Thoracic aorta (tissue), 2 donors: ENCODE data around the gene ASB1. TPM values are rescaled to one million over a fixed set of nuclear protein-coding genes. Genes with fewer than 3 reads are reported as not detected.

ENCODE experiments used
- ATAC-seq: fragments of 150-250 bp; one replicate; pipeline ENCODE4 v1.8.0; 2017; ENCODE audit warnings: low read depth; ENCODE audit not compliant: insufficient number of reproducible peaks, low FRiP score
- DNase-seq: peaks from one replicate; pipeline ENCODE4 v3.0.0-alpha.2; 2020; ENCODE audit warnings: low spot score
- H3K27ac ChIP-seq, 2 donors: fragments of 200-600 bp; sonication (generic); 1 replicate in 1 of 2; 2 replicates in 1 of 2; pipeline ENCODE4 v1.5.1; 2016; ENCODE audit warnings: mild to moderate bottlenecking in 2 of 2, moderate library complexity in 2 of 2
- H3K27me3 ChIP-seq: fragments of 200-600 bp; sonication (generic); replicated peaks from 2 replicates; pipeline ENCODE4 v1.6.0; 2016; ENCODE audit warnings: mild to moderate bottlenecking; ENCODE audit not compliant: insufficient read depth
- H3K36me3 ChIP-seq: fragments of 200-600 bp; sonication (generic); one replicate; pipeline ENCODE4 v1.5.1; 2016
- H3K4me1 ChIP-seq, 2 donors: fragments of 200-600 bp; sonication (generic); 1 replicate in 1 of 2; 2 replicates in 1 of 2; pipeline versions ENCODE4 v1.5.1 to v1.6.0; 2016; ENCODE audit warnings: low read depth in 2 of 2, mild to moderate bottlenecking in 1 of 2; ENCODE audit not compliant: control insufficient read depth in 1 of 2
- H3K4me3 ChIP-seq: fragments of 200-600 bp; sonication (generic); 2 replicates; pipeline ENCODE4 v1.5.1; 2016; ENCODE audit warnings: mild to moderate bottlenecking
- H3K9me3 ChIP-seq: fragments of 200-600 bp; sonication (generic); 2 replicates; pipeline ENCODE4 v1.5.1; 2016
- CTCF ChIP-seq: fragments of 200-600 bp; sonication (generic); IDR thresholded peaks from one replicate; pipeline ENCODE4 v1.5.1; 2019; ENCODE audit warnings: antibody characterized with exemption
- total RNA-seq, 2 donors: library from RNA; depleted of rRNA; stranded (reverse); fragments of >200 nt; gene quantifications; one replicate each; pipeline versions ENCODE4 v1.1.0 to v1.2.3, GENCODE V29; 2016

ASB1 gene
- total RNA-seq, 2 donors from 2014 or later = 30.3 to 48.7 TPM

DNA sequence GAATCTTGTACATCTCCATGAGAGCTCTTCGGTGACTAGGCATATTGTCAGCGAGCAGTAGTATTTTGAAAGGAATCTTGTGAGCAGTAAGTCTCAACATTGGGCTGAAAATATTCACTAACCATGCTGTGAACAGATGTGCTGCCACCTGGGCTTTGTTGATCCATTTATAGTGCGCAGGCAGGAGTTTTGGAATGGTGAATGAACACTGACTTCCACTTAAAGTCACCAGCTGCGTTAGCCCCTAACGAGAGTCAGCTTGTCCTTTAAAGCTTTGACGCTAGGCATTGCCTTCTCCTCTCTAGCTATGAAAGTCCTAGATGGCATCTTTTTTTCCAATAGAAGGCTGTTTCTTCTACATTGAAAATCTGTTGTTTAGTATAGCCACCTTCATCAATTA lies 4.1 kb downstream of the ASB1 start:
- H3K4me1 ChIP-seq = peaks cover 10 to 28% of the 10 kb centered on the region in 2 donors
- no peaks in the 10 kb centered on the region for H3K9me3 ChIP-seq
- H3K4me3 ChIP-seq = no peak overlapping the region
- ATAC-seq (no peak), DNase-seq (no peak)
- H3K36me3 ChIP-seq = peaks cover 20% of the 10 kb centered on the region
- TF ChIP-seq CTCF = no peak
- no peak overlapping the region for H3K27ac ChIP-seq
- H3K27me3 ChIP-seq = no peaks in the 10 kb centered on the region

DNA sequence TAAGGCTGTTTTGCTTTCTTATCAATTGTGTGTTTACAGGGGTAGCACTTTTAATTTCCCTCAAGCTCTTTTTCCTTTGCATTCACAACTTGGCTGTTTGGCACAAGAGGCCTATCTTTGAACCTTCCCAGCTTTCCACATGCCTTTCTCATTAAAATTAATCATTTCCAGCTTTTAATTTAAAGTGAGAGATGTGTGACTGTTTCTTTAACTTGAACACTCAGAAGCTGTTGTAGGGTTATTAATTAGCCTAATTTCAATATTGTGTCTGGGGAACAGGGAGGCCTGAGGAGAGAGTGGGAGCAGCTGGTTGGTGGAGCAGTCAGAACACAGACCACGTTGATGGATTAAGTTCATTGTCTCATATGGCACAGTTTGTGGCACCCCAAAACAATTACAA lies 4.7 kb downstream of the ASB1 start:
- no peak for TF ChIP-seq CTCF
- ATAC-seq = no peak
- Histone ChIP-seq H3K27me3 (no peaks in the 10 kb centered on the region), H3K9me3 (no peaks in the 10 kb centered on the region), H3K36me3 (peaks cover 21% of the 10 kb centered on the region), H3K27ac (no peak overlapping the region), H3K4me1 (peaks cover 7 to 23% of the 10 kb centered on the region in 2 donors), H3K4me3 (no peak overlapping the region)
- DNase-seq = no peak

DNA sequence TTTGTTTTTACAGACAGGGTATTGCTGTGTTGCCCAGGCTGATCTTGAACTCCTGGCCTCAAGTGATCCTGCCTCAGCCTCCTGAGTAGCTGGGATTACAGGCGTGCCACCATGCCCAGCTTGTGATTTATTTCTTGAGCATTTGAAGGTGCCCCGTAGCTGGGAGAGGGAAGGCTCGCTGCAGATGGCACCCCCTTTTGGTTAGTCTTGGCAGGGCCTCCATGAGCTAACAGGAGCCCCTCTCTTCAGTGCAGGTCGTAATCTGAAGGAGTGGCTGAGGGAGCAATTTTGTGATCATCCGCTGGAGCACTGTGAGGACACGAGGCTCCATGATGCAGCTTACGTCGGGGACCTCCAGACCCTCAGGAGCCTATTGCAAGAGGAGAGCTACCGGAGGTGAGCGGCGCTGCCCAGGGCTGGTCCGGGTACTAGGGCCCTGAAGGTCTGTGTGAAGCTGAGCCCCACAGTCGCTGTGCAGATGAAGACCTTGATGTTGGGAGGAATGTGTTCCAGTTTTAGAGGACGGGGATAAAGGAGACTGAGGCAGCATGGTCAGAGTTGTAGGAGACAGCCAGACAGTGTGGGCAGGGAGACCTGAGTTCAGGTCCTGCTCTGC lies 6.7 kb downstream of the ASB1 start:
- peaks cover 25% of the 10 kb centered on the region for H3K36me3 ChIP-seq

GRCh38 chr2:238433941-238434845 lies 7.5 kb downstream of the ASB1 start:
- DNase-seq = no peak
- peaks cover 25% of the 10 kb centered on the region for H3K36me3 ChIP-seq

More for the DNA sequence above, 6.7 kb downstream of the ASB1 start:
- TF ChIP-seq CTCF = no peak
- Histone ChIP-seq H3K4me3 (no peak overlapping the region), H3K27me3 (no peaks in the 10 kb centered on the region), H3K4me1 (peaks cover 2 to 12% of the 10 kb centered on the region in 2 donors), H3K27ac (no peak overlapping the region), H3K9me3 (no peaks in the 10 kb centered on the region)
- ATAC-seq (no peak), DNase-seq (no peak)

More at GRCh38 chr2:238433941-238434845, 7.5 kb downstream of the ASB1 start:
- no peak overlapping the region for H3K27ac ChIP-seq
- no peaks in the 10 kb centered on the region for H3K9me3 ChIP-seq
- H3K4me3 ChIP-seq = no peak overlapping the region
- TF ChIP-seq CTCF = no peak
- H3K4me1 ChIP-seq = peaks cover 4 to 11% of the 10 kb centered on the region in 2 donors
- no peak for ATAC-seq
- no peaks in the 10 kb centered on the region for H3K27me3 ChIP-seq
